Endothelial cell of umbilical vein (primary cell): ENCODE results near the gene CTNNA2. TPM values are rescaled to one million over a fixed set of nuclear protein-coding genes. Genes with fewer than 3 reads are reported as not detected.

Experiments used
- BruUV-seq: library from RNA; stranded (reverse); fragments of 400-500 nt; replicated peaks from 2 replicates; lab custom pipeline; 2021; lab: Mats Ljungman, UMichigan
- CTCF ChIA-PET: fragments of 300-600, 350-600 bp; sonication (Branson Sonifier 250); formaldehyde crosslinking; loops from one replicate; lab custom pipeline; 2021; ENCODE audit warnings: antibody characterized with exemption, inconsistent platforms; lab: Charles Lee
- POLR2A ChIA-PET: fragments of 300-600, 350-600 bp; sonication (Branson Sonifier 250); formaldehyde crosslinking; loops from one replicate; lab custom pipeline; 2021; ENCODE audit warnings: antibody characterized with exemption, inconsistent platforms; lab: Charles Lee
- DNase-seq: peaks from one replicate; pipeline ENCODE4 v3.0.0-alpha.2; 2011; ENCODE audit warnings: low read depth, low spot score
- FAIRE-seq: peaks from 2 replicates; lab custom pipeline; 2011; peaks lifted over from hg19 to GRCh38; lab: Jason Lieb, UNC
- H2AFZ ChIP-seq: 2 replicates; pipeline ENCODE4 v1.6.0; 2012; ENCODE audit warnings: low read depth, low read length, control low read depth, inconsistent platforms
- H3K27ac ChIP-seq: 2 replicates; pipeline ENCODE4 v1.5.1; 2011; ENCODE audit warnings: low read depth, mild to moderate bottlenecking, control low read depth, low read length, moderate library complexity; ENCODE audit not compliant: insufficient read depth
- H3K27me3 ChIP-seq, 2 experiments: 2 replicates each; pipeline versions ENCODE4 v1.6.0 to v1.6.1; 2011; ENCODE audit warnings: low read length in 2 of 2, mixed read lengths in 1 of 2; ENCODE audit not compliant: control insufficient read depth in 2 of 2, insufficient read depth in 2 of 2
- H3K36me3 ChIP-seq, 2 experiments: 2 replicates in 1 of 2; 3 replicates in 1 of 2; pipeline ENCODE4 v1.5.1; 2011; ENCODE audit warnings: low read length in 2 of 2, mild to moderate bottlenecking in 1 of 2, moderate library complexity in 1 of 2; ENCODE audit not compliant: control insufficient read depth in 2 of 2, insufficient read depth in 2 of 2; ENCODE audit errors: extremely low read depth in 1 of 2
- H3K4me1 ChIP-seq: 3 replicates; pipeline ENCODE4 v1.5.1; 2011; ENCODE audit warnings: mild to moderate bottlenecking, low read length; ENCODE audit not compliant: control insufficient read depth, insufficient read depth; ENCODE audit errors: extremely low read depth
- H3K4me2 ChIP-seq: 2 replicates; pipeline ENCODE4 v1.6.1; 2011; ENCODE audit warnings: low read length, control low read depth, mixed read lengths; ENCODE audit not compliant: insufficient read depth
- H3K4me3 ChIP-seq, 3 experiments: fragments of 200-600 bp in 1 of 3; sonication (generic), shearing (Covaris generic) in 1 of 3; replicated peaks in 1 of 3; 2 replicates each; pipeline ENCODE4 v1.5.1; 2011 to 2016; ENCODE audit warnings: control low read depth in 3 of 3, low read length in 3 of 3, mild to moderate bottlenecking in 2 of 3, inconsistent platforms in 1 of 3, low read depth in 1 of 3, moderate library complexity in 1 of 3; ENCODE audit not compliant: insufficient read depth in 1 of 3
- H3K79me2 ChIP-seq: 2 replicates; pipeline ENCODE4 v1.6.0; 2012; ENCODE audit warnings: low read length, inconsistent platforms; ENCODE audit not compliant: control insufficient read depth, insufficient read depth
- H3K9ac ChIP-seq: replicated peaks from 2 replicates; pipeline ENCODE3; 2011; ENCODE audit warnings: low read length, control low read depth; ENCODE audit not compliant: insufficient read depth; ENCODE audit errors: extremely low read depth
- H3K9me1 ChIP-seq: replicated peaks from 3 replicates; pipeline ENCODE4 v1.6.0; 2011; ENCODE audit warnings: mild to moderate bottlenecking, low read length; ENCODE audit not compliant: control insufficient read depth, insufficient read depth; ENCODE audit errors: extremely low read depth
- H3K9me3 ChIP-seq: replicated peaks from 2 replicates; pipeline ENCODE4 v1.5.1; 2012; ENCODE audit warnings: low read length, inconsistent platforms; ENCODE audit not compliant: control insufficient read depth, insufficient read depth
- H4K20me1 ChIP-seq: replicated peaks from 2 replicates; pipeline ENCODE3; 2011; ENCODE audit warnings: mild to moderate bottlenecking, low read length; ENCODE audit not compliant: control insufficient read depth, insufficient read depth; ENCODE audit errors: extremely low read depth
- EZH2 ChIP-seq: IDR thresholded peaks from 2 replicates; pipeline ENCODE4 v1.6.1; 2012; ENCODE audit warnings: borderline replicate concordance, low read depth, mild to moderate bottlenecking, moderate library complexity, low read length, inconsistent platforms; ENCODE audit not compliant: severe bottlenecking
- FOS ChIP-seq: IDR thresholded peaks from 2 replicates; pipeline ENCODE4 v1.6.1; 2011; ENCODE audit warnings: mild to moderate bottlenecking, low read length, moderate library complexity, borderline replicate concordance; ENCODE audit not compliant: insufficient read depth
- GATA2 ChIP-seq: IDR thresholded peaks from 2 replicates; pipeline ENCODE4 v1.7.0; 2011; ENCODE audit warnings: low read depth, mild to moderate bottlenecking, moderate library complexity, mixed read lengths, low read length; ENCODE audit not compliant: insufficient read length, insufficient read depth
- JUN ChIP-seq: IDR thresholded peaks from 2 replicates; pipeline ENCODE4 v1.6.1; 2011; ENCODE audit warnings: borderline replicate concordance, low read depth; ENCODE audit not compliant: insufficient read length, insufficient read depth
- MYC ChIP-seq: IDR thresholded peaks from one replicate; pipeline ENCODE4 v1.6.1; 2011; ENCODE audit warnings: mild to moderate bottlenecking, low read depth, low read length
- POLR2A ChIP-seq: IDR thresholded peaks from 2 replicates; pipeline ENCODE4 v1.6.1; 2012; ENCODE audit warnings: low read depth, mild to moderate bottlenecking, control low read depth, low read length
- POLR2AphosphoS5 ChIP-seq: IDR thresholded peaks from 2 replicates; pipeline ENCODE4 v1.6.1; 2012; ENCODE audit warnings: low read depth, mild to moderate bottlenecking, control low read depth, low read length, moderate library complexity; ENCODE audit not compliant: insufficient read depth
- dilution Hi-C: fragments of 300-500 bp; cut with MboI; formaldehyde crosslinking; loops from one replicate; pipeline ENCODE4 v1.15.0; 2019; ENCODE audit warnings: low sequenced_read_pairs; ENCODE audit not compliant: extremely low pct_ligation_motif_present
- intact Hi-C: fragments of 100-400 bp; cut with micrococcal nuclease; formaldehyde crosslinking; loops from one replicate; pipeline ENCODE4 v1.10.0; 2022
- polyA plus RNA-seq, 4 experiments: library from polyadenylated mRNA; depleted of rRNA in 3 of 4; stranded (reverse) in 3 of 4; unstranded in 1 of 4; fragments of >200 nt; gene quantifications; 2 replicates each; pipeline versions ENCODE4 v1.2.1 to v1.2.3, GENCODE V29; 2011 to 2012; ENCODE audit warnings: missing spikeins in 1 of 4
- total RNA-seq: library from RNA; stranded (reverse); gene quantifications from 2 replicates; pipeline ENCODE4 v1.2.3, GENCODE V29; 2021
- TF ChIP-seq, protein P1 (sequence below), 2 donors: IDR thresholded peaks; 1 replicate in 1 of 2; 2 replicates in 1 of 2; pipeline ENCODE4 v1.5.1; 2011; ENCODE audit warnings: low read length in 2 of 2, mild to moderate bottlenecking in 2 of 2, moderate library complexity in 2 of 2, control low read depth in 1 of 2, inconsistent platforms in 1 of 2, low read depth in 1 of 2; ENCODE audit not compliant: insufficient read depth in 1 of 2; ENCODE audit errors: extremely low read depth in 1 of 2
- TF ChIP-seq, protein P2 (sequence below): IDR thresholded peaks from 2 replicates; pipeline ENCODE4 v1.6.1; 2011; ENCODE audit not compliant: insufficient read depth, insufficient read length

CTNNA2 gene
- total and polyA plus RNA-seq, 2 donors (not counting 3 experiments of a cell fraction or from before 2014, with no cell fraction given): not detected

DNA sequence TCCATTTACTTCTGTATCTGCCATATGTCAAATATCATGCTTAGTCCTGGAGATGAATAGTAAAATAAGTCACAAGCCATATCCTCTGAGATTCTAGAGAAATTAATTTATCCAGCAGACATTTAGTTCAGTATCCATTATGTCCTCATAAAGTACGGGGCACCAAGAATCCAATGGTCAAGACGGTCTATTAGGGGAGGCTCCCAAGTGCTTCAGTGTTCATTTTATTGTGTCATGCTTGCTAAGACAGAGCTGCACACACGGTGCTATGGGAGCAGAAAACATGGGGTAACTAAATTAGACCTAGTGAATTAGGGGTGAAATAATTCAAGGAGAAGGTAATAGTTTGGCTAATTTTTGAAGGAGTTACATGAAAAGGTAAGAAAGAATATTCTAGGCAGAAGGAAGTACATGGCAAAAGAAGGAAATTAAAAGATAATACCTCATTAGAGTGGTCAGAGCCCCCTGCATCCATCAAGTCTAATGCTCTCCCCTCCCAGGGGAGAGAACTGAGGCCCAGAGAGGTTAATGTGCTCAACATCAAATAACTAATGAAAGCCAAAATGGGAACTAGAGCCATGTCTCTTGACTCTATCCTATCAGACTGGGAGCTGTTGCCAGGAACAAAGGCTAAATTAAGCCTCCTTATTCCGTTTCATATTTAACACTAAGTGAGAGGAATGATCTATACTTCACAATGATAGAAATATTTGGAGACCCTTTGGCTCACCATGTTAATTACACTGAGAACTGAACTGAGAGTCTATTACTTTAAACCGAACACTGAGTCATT is 433.0 kb downstream of the CTNNA2 start:
- no peaks in the 10 kb centered on the region for H3K4me1 ChIP-seq
- ChIA-PET POLR2A (no interaction called here), CTCF (no interaction called here)
- H3K79me2 ChIP-seq: no peaks in the 10 kb centered on the region
- no peak overlapping the region for H3K27ac ChIP-seq
- H3K9me3 ChIP-seq: no peaks in the 10 kb centered on the region
- H3K27me3 ChIP-seq: no peaks in the 10 kb centered on the region
- no peak overlapping the region for H3K4me2 ChIP-seq
- intact Hi-C loops: no loop called here
- H3K9ac ChIP-seq: no peak overlapping the region
- no peak overlapping the region for H2AFZ ChIP-seq
- H3K36me3 ChIP-seq: no peaks in the 10 kb centered on the region
- BruUV-seq: no TSS peak
- H4K20me1 ChIP-seq: no peaks in the 10 kb centered on the region
- no peaks in the 10 kb centered on the region for H3K9me1 ChIP-seq
- TF ChIP-seq MYC (no peak), EZH2 (no peak), POLR2AphosphoS5 (no peak), JUN (no peak), FOS (no peak), GATA2 (no peak), POLR2A (no peak)
- TF ChIP-seq, protein P1, sequence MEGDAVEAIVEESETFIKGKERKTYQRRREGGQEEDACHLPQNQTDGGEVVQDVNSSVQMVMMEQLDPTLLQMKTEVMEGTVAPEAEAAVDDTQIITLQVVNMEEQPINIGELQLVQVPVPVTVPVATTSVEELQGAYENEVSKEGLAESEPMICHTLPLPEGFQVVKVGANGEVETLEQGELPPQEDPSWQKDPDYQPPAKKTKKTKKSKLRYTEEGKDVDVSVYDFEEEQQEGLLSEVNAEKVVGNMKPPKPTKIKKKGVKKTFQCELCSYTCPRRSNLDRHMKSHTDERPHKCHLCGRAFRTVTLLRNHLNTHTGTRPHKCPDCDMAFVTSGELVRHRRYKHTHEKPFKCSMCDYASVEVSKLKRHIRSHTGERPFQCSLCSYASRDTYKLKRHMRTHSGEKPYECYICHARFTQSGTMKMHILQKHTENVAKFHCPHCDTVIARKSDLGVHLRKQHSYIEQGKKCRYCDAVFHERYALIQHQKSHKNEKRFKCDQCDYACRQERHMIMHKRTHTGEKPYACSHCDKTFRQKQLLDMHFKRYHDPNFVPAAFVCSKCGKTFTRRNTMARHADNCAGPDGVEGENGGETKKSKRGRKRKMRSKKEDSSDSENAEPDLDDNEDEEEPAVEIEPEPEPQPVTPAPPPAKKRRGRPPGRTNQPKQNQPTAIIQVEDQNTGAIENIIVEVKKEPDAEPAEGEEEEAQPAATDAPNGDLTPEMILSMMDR (IDR thresholded peaks at IDR 0.05; ENCODE audit: extremely low read depth in 1 of 2, insufficient read depth in 1 of 2, low read depth in 1 of 2, low read length in 2 of 2): no peak
- TF ChIP-seq, protein P2, sequence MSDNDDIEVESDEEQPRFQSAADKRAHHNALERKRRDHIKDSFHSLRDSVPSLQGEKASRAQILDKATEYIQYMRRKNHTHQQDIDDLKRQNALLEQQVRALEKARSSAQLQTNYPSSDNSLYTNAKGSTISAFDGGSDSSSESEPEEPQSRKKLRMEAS: no peak
- dilution Hi-C loops: no loop called here
- no peak for DNase-seq
- H3K4me3 ChIP-seq: no peak overlapping the region
- no peak for FAIRE-seq
